NCI-H1105 (cell line): ENCODE data around the gene UNC79.
"Not testable (repeated sequence)": the region's sequence is repeated elsewhere in the genome, so short reads cannot be mapped to it uniquely, and the experiment has no call there.

Source experiments
- DNase-seq: peaks from one replicate; lab custom pipeline; 2025; lab: John Stamatoyannopoulos, UW

Gene UNC79

GRCh38 chr14:93493622-93494021 lies 62.9 kb downstream of the UNC79 start:
- not testable (repeated sequence) for DNase-seq

GRCh38 chr14:93496856-93497741 lies 66.4 kb downstream of the UNC79 start:
- DNase-seq: no peak

- no peak for DNase-seq
These were observed 79.3 kb downstream of the UNC79 start for GRCh38 chr14:93510056-93510455.

GRCh38 chr14:93511001-93511400 lies 80.3 kb downstream of the UNC79 start:
- DNase-seq: no peak

GRCh38 chr14:93520053-93520607 lies 89.4 kb downstream of the UNC79 start:
- no peak for DNase-seq

- no peak for DNase-seq
These were observed 91.5 kb downstream of the UNC79 start for GRCh38 chr14:93522221-93522620.

- DNase-seq: not testable (repeated sequence)
These were observed 94.5 kb downstream of the UNC79 start for GRCh38 chr14:93525216-93525615.

- DNase-seq: no peak
These were observed 95.1 kb downstream of the UNC79 start for GRCh38 chr14:93525696-93526451.

GRCh38 chr14:93527203-93527607 lies 96.5 kb downstream of the UNC79 start:
- DNase-seq: no peak

GRCh38 chr14:93528884-93529558 lies 98.3 kb downstream of the UNC79 start:
- no peak for DNase-seq

- DNase-seq: no peak
These were observed 100.9 kb downstream of the UNC79 start for GRCh38 chr14:93531644-93532043.

- no peak for DNase-seq
These were observed 101.8 kb downstream of the UNC79 start for GRCh38 chr14:93532541-93532940.

GRCh38 chr14:93533437-93533836 lies 102.7 kb downstream of the UNC79 start:
- DNase-seq: no peak

GRCh38 chr14:93533842-93534241 lies 103.1 kb downstream of the UNC79 start:
- no peak for DNase-seq

GRCh38 chr14:93535537-93535936 lies 104.8 kb downstream of the UNC79 start:
- no peak for DNase-seq

- DNase-seq: no peak
These were observed 106.2 kb downstream of the UNC79 start for GRCh38 chr14:93536945-93537344.

- DNase-seq: no peak
These were observed 107.2 kb downstream of the UNC79 start for GRCh38 chr14:93537951-93538350.

- DNase-seq: no peak
These were observed 107.7 kb downstream of the UNC79 start for GRCh38 chr14:93538413-93538812.

- DNase-seq: no peak
These were observed 109.5 kb downstream of the UNC79 start for GRCh38 chr14:93540235-93540634.

GRCh38 chr14:93543766-93544165 lies 113.0 kb downstream of the UNC79 start:
- DNase-seq: no peak

- DNase-seq: no peak
These were observed 113.5 kb downstream of the UNC79 start for GRCh38 chr14:93544212-93544611.

- no peak for DNase-seq
These were observed 115.9 kb downstream of the UNC79 start for GRCh38 chr14:93546642-93547041.
